ENCODE results near the gene PAM16.
"Not testable (repeated sequence)": the region's sequence is repeated elsewhere in the genome, so short reads cannot be mapped to it uniquely, and the experiment has no call there.

The PAM16 gene

DNA sequence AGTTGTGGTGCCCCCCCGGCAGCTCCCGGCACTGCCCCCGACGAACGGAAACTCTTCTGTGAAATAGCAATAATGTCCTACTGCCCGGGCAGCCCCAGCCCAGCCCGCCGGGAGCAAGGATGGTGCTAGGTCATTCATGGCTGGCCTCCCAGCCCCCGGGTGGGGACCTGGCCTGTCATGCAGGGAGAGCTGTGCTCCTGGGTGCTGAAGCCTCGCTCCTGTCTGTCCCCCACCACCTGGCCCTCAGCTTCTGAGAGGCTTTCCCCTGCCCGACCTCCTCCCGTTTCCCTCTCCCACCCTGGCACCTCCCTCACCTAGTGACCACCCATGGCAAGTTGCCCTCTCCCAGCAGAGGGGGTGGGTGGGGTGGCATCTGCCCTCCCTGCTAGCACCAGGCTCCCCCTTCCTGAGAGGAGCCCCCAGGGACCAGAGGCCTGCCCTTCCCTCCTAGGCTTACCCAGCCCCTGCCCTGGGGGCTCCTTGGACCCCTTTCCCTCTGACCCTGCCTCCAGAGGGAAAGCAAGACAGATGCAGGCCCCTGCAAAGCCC is 13.5 kb downstream of the PAM16 start:
- Histone ChIP-seq H3K9ac (ENCODE audit: low read length) (no peak overlapping the region), H3K36me3 (ENCODE audit: control insufficient read depth, insufficient read depth, low read length) (no peaks in the 10 kb centered on the region)

DNA sequence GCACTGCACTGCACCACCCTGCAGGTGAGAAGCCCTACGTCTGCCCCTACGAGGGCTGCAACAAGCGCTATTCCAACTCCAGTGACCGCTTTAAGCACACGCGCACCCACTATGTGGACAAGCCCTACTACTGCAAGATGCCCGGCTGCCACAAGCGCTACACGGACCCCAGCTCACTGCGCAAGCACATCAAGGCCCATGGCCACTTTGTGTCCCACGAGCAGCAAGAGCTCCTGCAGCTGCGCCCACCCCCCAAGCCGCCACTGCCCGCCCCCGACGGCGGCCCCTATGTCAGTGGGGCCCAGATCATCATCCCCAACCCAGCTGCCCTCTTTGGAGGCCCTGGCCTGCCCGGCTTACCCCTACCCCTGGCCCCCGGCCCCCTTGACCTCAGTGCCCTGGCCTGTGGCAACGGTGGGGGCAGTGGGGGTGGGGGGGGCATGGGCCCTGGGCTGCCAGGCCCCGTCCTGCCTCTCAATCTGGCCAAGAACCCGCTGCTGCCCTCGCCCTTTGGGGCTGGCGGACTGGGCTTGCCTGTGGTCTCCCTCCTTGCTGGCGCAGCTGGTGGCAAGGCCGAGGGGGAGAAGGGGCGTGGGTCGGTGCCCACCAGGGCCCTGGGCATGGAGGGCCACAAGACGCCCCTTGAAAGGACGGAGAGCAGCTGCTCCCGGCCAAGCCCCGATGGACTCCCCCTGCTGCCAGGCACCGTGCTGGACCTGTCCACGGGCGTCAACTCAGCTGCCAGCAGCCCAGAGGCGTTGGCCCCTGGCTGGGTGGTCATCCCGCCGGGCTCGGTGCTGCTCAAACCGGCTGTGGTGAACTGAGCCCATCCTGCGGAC is 14.2 kb downstream of the PAM16 start:
- Histone ChIP-seq H2BK120ac (ENCODE audit: low read depth, low read length) (no peak overlapping the region), H3K4me2 (ENCODE audit: low read length) (no peak overlapping the region), H2AK5ac (ENCODE audit: low read length) (no peak overlapping the region), H3K18ac (ENCODE audit: low read length) (no peak overlapping the region), H3K56ac (ENCODE audit: low read length) (no peak overlapping the region), H4K5ac (ENCODE audit: low read length) (no peak overlapping the region), H2BK15ac (replicated peaks; ENCODE audit: low read depth) (no peak overlapping the region), H2BK5ac (ENCODE audit: low read length) (no peak overlapping the region), H3K79me1 (ENCODE audit: low read length) (peaks cover 1% of the 10 kb centered on the region), H3K79me2 (ENCODE audit: control insufficient read depth, insufficient read depth, low read length) (no peaks in the 10 kb centered on the region), H3K27me3 (ENCODE audit: insufficient read depth, low read length, poor library complexity) (no peaks in the 10 kb centered on the region), H3K27ac (ENCODE audit: low read depth, low read length) (no peak overlapping the region), H3K4ac (ENCODE audit: low read depth, low read length) (no peak overlapping the region), H3K4me1 (ENCODE audit: control insufficient read depth, low read depth, low read length) (no peaks in the 10 kb centered on the region), H3K9ac (ENCODE audit: low read length) (no peak overlapping the region), H4K8ac (ENCODE audit: low read depth, low read length) (no peak overlapping the region), H3K36me3 (ENCODE audit: control insufficient read depth, insufficient read depth, low read length) (no peaks in the 10 kb centered on the region), H3K4me3 (ENCODE audit: low read length) (no peak overlapping the region), H3K23ac (ENCODE audit: low read length) (no peak overlapping the region)
- WGBS (ENCODE audit: extremely low coverage, insufficient coverage, low lambda C conversion rate): no CpG with 5 or more reads among the region's 41 CpGs
- no peak for DNase-seq

More for the DNA sequence above, 13.5 kb downstream of the PAM16 start:
- Histone ChIP-seq H3K4me1 (ENCODE audit: control insufficient read depth, low read depth, low read length) (no peaks in the 10 kb centered on the region), H3K56ac (ENCODE audit: low read length) (no peak overlapping the region), H4K8ac (ENCODE audit: low read depth, low read length) (no peak overlapping the region), H3K27ac (ENCODE audit: low read depth, low read length) (no peak overlapping the region), H2BK5ac (ENCODE audit: low read length) (no peak overlapping the region), H3K4me3 (ENCODE audit: low read length) (no peak overlapping the region), H3K4me2 (ENCODE audit: low read length) (no peak overlapping the region), H2BK120ac (ENCODE audit: low read depth, low read length) (no peak overlapping the region), H4K5ac (ENCODE audit: low read length) (no peak overlapping the region), H3K4ac (ENCODE audit: low read depth, low read length) (no peak overlapping the region), H3K79me1 (ENCODE audit: low read length) (peaks cover 1% of the 10 kb centered on the region), H2AK5ac (ENCODE audit: low read length) (no peak overlapping the region), H3K27me3 (ENCODE audit: insufficient read depth, low read length, poor library complexity) (no peaks in the 10 kb centered on the region), H3K18ac (ENCODE audit: low read length) (no peak overlapping the region), H2BK15ac (replicated peaks; ENCODE audit: low read depth) (no peak overlapping the region), H3K79me2 (ENCODE audit: control insufficient read depth, insufficient read depth, low read length) (no peaks in the 10 kb centered on the region), H3K23ac (ENCODE audit: low read length) (no peak overlapping the region)
- no peak for DNase-seq
- no CpG with 5 or more reads among the region's 12 CpGs for WGBS (ENCODE audit: extremely low coverage, insufficient coverage, low lambda C conversion rate)

DNA sequence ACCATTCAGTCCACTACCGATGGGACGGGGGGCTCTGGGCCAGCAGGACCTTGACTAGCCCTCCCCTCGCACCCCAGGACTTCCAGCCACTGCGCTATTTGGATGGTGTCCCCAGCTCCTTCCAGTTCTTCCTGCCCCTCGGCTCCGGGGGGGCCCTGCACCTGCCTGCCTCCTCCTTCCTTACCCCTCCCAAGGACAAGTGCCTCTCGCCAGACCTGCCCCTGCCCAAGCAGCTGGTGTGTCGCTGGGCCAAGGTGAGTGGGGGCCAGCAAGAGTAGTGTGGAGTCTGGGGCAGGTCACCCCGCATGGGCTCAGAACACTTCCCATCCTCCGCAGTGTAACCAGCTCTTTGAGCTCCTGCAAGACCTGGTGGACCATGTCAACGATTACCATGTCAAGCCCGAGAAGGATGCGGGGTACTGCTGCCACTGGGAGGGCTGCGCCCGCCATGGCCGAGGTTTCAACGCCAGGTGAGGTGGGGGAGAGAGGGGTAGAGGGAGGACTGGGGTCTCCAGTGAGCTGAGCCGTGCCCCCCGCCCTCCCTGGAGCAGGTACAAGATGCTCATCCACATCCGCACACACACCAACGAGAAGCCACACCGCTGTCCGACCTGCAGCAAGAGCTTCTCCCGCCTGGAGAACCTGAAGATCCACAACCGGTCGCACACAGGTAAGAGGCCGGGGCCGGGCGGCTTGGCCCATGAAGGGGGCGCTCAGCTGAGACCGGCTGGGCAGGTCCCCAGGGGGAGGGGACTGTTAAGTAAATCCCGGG is 16.2 kb downstream of the PAM16 start:
- no peak for DNase-seq
- no peak overlapping the region for H3K56ac ChIP-seq (ENCODE audit: low read length)
- no peak overlapping the region for H2BK5ac ChIP-seq (ENCODE audit: low read length)
- H3K79me1 ChIP-seq (ENCODE audit: low read length): no peaks in the 10 kb centered on the region
- H3K27me3 ChIP-seq (ENCODE audit: insufficient read depth, low read length, poor library complexity): no peaks in the 10 kb centered on the region
- no peak overlapping the region for H3K4me2 ChIP-seq (ENCODE audit: low read length)
- H3K27ac ChIP-seq (ENCODE audit: low read depth, low read length): no peak overlapping the region
- no peak overlapping the region for H2BK120ac ChIP-seq (ENCODE audit: low read depth, low read length)
- H3K4me1 ChIP-seq (ENCODE audit: control insufficient read depth, low read depth, low read length): no peaks in the 10 kb centered on the region
- no peak overlapping the region for H3K4me3 ChIP-seq (ENCODE audit: low read length)
- H3K9ac ChIP-seq (ENCODE audit: low read length): no peak overlapping the region
- WGBS (ENCODE audit: extremely low coverage, insufficient coverage, low lambda C conversion rate): no CpG with 5 or more reads among the region's 32 CpGs
- no peak overlapping the region for H3K23ac ChIP-seq (ENCODE audit: low read length)
- H3K79me2 ChIP-seq (ENCODE audit: control insufficient read depth, insufficient read depth, low read length): no peaks in the 10 kb centered on the region
- H4K8ac ChIP-seq (ENCODE audit: low read depth, low read length): no peak overlapping the region
- H3K36me3 ChIP-seq (ENCODE audit: control insufficient read depth, insufficient read depth, low read length): no peaks in the 10 kb centered on the region
- no peak overlapping the region for H2AK5ac ChIP-seq (ENCODE audit: low read length)
- no peak overlapping the region for H4K5ac ChIP-seq (ENCODE audit: low read length)
- no peak overlapping the region for H2BK15ac ChIP-seq (replicated peaks; ENCODE audit: low read depth)
- no peak overlapping the region for H3K4ac ChIP-seq (ENCODE audit: low read depth, low read length)
- no peak overlapping the region for H3K18ac ChIP-seq (ENCODE audit: low read length)

DNA sequence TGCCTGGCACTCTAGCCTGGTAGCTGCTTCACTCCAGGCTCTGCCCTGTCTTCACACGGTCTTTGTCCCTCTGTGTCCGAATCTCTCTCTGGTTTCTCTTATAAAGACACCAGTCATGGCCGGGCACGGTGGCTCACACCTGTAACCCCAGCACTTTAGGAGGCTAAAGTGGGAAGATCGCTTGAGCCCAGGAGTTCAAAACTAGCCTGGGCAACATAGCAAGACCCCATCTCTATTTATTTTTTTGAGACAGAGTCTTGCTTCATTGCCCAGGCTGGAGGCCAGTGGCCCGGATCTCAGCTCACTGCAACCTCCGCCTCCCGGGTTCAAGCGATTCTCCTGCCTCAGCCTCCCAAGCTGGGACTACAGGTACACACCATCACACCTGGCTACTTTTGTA is 17.4 kb downstream of the PAM16 start:
- not testable (repeated sequence) for H3K18ac ChIP-seq (ENCODE audit: low read length); H2BK120ac ChIP-seq (ENCODE audit: low read depth, low read length)

DNA sequence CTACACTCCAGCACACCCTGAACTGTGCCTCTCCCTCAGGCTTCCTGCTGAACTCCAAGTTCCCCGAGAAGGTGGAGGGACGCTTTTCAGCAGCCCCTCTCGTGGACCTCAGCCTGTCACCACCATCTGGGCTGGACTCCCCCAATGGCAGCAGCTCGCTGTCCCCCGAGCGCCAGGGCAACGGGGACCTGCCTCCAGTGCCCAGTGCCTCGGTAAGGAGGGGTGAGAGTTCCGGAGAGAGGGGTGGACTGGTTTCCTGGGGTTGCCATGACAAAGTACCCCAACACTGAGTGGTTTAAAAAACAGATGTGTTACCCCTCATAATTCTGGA is 17.8 kb downstream of the PAM16 start:
- Histone ChIP-seq H4K8ac (ENCODE audit: low read depth, low read length) (no peak overlapping the region), H3K4me3 (ENCODE audit: low read length) (no peak overlapping the region), H3K79me2 (ENCODE audit: control insufficient read depth, insufficient read depth, low read length) (no peaks in the 10 kb centered on the region), H3K23ac (ENCODE audit: low read length) (no peak overlapping the region), H3K27ac (ENCODE audit: low read depth, low read length) (no peak overlapping the region), H3K4me1 (ENCODE audit: control insufficient read depth, low read depth, low read length) (no peaks in the 10 kb centered on the region), H2BK120ac (ENCODE audit: low read depth, low read length) (no peak overlapping the region), H3K18ac (ENCODE audit: low read length) (no peak overlapping the region), H3K27me3 (ENCODE audit: insufficient read depth, low read length, poor library complexity) (no peaks in the 10 kb centered on the region), H3K4ac (ENCODE audit: low read depth, low read length) (no peak overlapping the region), H2AK5ac (ENCODE audit: low read length) (no peak overlapping the region), H2BK15ac (replicated peaks; ENCODE audit: low read depth) (no peak overlapping the region), H2BK5ac (ENCODE audit: low read length) (no peak overlapping the region), H3K36me3 (ENCODE audit: control insufficient read depth, insufficient read depth, low read length) (no peaks in the 10 kb centered on the region), H3K56ac (ENCODE audit: low read length) (no peak overlapping the region), H3K79me1 (ENCODE audit: low read length) (no peaks in the 10 kb centered on the region), H3K4me2 (ENCODE audit: low read length) (no peak overlapping the region), H4K5ac (ENCODE audit: low read length) (no peak overlapping the region), H3K9ac (ENCODE audit: low read length) (no peak overlapping the region)
- no peak for DNase-seq
- WGBS (ENCODE audit: extremely low coverage, insufficient coverage, low lambda C conversion rate): no CpG with 5 or more reads among the region's 9 CpGs

More for the DNA sequence above, 17.4 kb downstream of the PAM16 start:
- H3K4me3 ChIP-seq (ENCODE audit: low read length); H3K36me3 ChIP-seq (ENCODE audit: control insufficient read depth, insufficient read depth, low read length); H2AK5ac ChIP-seq (ENCODE audit: low read length); H3K4me1 ChIP-seq (ENCODE audit: control insufficient read depth, low read depth, low read length); H3K79me2 ChIP-seq (ENCODE audit: control insufficient read depth, insufficient read depth, low read length); H3K4me2 ChIP-seq (ENCODE audit: low read length); H3K27ac ChIP-seq (ENCODE audit: low read depth, low read length); H2BK15ac ChIP-seq (replicated peaks; ENCODE audit: low read depth); H2BK5ac ChIP-seq (ENCODE audit: low read length); DNase-seq; H3K79me1 ChIP-seq (ENCODE audit: low read length); H4K5ac ChIP-seq (ENCODE audit: low read length); H3K56ac ChIP-seq (ENCODE audit: low read length); H3K23ac ChIP-seq (ENCODE audit: low read length); H3K9ac ChIP-seq (ENCODE audit: low read length); H3K4ac ChIP-seq (ENCODE audit: low read depth, low read length); H4K8ac ChIP-seq (ENCODE audit: low read depth, low read length); H3K27me3 ChIP-seq (ENCODE audit: insufficient read depth, low read length, poor library complexity): not testable (repeated sequence)
- no CpG with 5 or more reads among the region's 9 CpGs for WGBS (ENCODE audit: extremely low coverage, insufficient coverage, low lambda C conversion rate)

Measured in mesendoderm (in vitro differentiated cells).